Common myeloid progenitor, CD34-positive (primary cell): ENCODE measurements around the gene DEUP1.

ENCODE experiments used
- CTCF ChIA-PET: fragments of 350-600 bp; sonication (Branson Sonifier 250); formaldehyde crosslinking; loops from one replicate; lab custom pipeline; 2021; ENCODE audit warnings: antibody characterized with exemption; lab: Charles Lee
- POLR2A ChIA-PET: fragments of 350-600 bp; sonication (Branson Sonifier 250); formaldehyde crosslinking; loops from one replicate; lab custom pipeline; 2021; ENCODE audit warnings: antibody characterized with exemption; lab: Charles Lee
- DNase-seq, 3 donors: peaks; one replicate each; pipeline versions ENCODE4 v3.0.0 to v3.0.0-alpha.2; 2013
- H3K27ac ChIP-seq, 2 experiments: 1 replicate in 1 of 2; 2 replicates in 1 of 2; pipeline ENCODE4 v1.7.0; 2013; ENCODE audit warnings: inconsistent platforms in 2 of 2, low read length in 2 of 2, mild to moderate bottlenecking in 2 of 2, low read depth in 1 of 2, moderate library complexity in 1 of 2; ENCODE audit not compliant: severe bottlenecking in 2 of 2, insufficient read depth in 1 of 2, poor library complexity in 1 of 2
- H3K27me3 ChIP-seq, 5 experiments: replicated peaks in 2 of 5; 1 replicate in 3 of 5; 2 replicates in 2 of 5; pipeline versions ENCODE4 v1.6.1 to v1.7.0; 2013; ENCODE audit warnings: low read length in 4 of 5, mild to moderate bottlenecking in 2 of 5, moderate library complexity in 2 of 5, inconsistent platforms in 1 of 5; ENCODE audit not compliant: insufficient read depth in 5 of 5, control insufficient read depth in 4 of 5
- H3K36me3 ChIP-seq, 4 experiments: 1 replicate in 2 of 4; 2 replicates in 2 of 4; pipeline versions ENCODE4 v1.6.1 to v1.7.0; 2013; ENCODE audit warnings: low read length in 3 of 4, control low read depth in 1 of 4, mild to moderate bottlenecking in 1 of 4; ENCODE audit not compliant: control insufficient read depth in 4 of 4, insufficient read depth in 4 of 4
- H3K4me1 ChIP-seq, 4 experiments: 1 replicate in 3 of 4; 2 replicates in 1 of 4; pipeline versions ENCODE4 v1.6.1 to v1.7.1; 2013; ENCODE audit warnings: low read length in 3 of 4, mild to moderate bottlenecking in 3 of 4, control low read depth in 1 of 4, inconsistent platforms in 1 of 4, moderate library complexity in 1 of 4; ENCODE audit not compliant: control insufficient read depth in 4 of 4, insufficient read depth in 4 of 4; ENCODE audit errors: control extremely low read depth in 1 of 4
- H3K4me3 ChIP-seq, 7 experiments: 1 replicate in 4 of 7; 2 replicates in 3 of 7; pipeline versions ENCODE4 v1.5.1 to v1.7.0; 2013; ENCODE audit warnings: mild to moderate bottlenecking in 7 of 7, low read length in 6 of 7, moderate library complexity in 6 of 7, inconsistent platforms in 2 of 7, low read depth in 2 of 7, control low read depth in 1 of 7; ENCODE audit not compliant: insufficient read depth in 4 of 7, control insufficient read depth in 1 of 7; ENCODE audit errors: extremely low read depth in 1 of 7
- H3K9me3 ChIP-seq, 5 experiments: 1 replicate in 4 of 5; 2 replicates in 1 of 5; pipeline versions ENCODE4 v1.6.1 to v1.7.1; 2013; ENCODE audit warnings: low read length in 4 of 5, mild to moderate bottlenecking in 2 of 5, inconsistent platforms in 1 of 5, low read depth in 1 of 5, moderate library complexity in 1 of 5; ENCODE audit not compliant: control insufficient read depth in 4 of 5, insufficient read depth in 2 of 5; ENCODE audit errors: control extremely low read depth in 1 of 5
- WGBS: methylation state at CpG from one replicate; pipeline ENCODE4 v1.1.5; 2013; ENCODE audit not compliant: insufficient coverage; 5-methylcytosine and 5-hydroxymethylcytosine counted together

Gene DEUP1

GRCh38 chr11:93393386-93393785 is 62.8 kb downstream of the DEUP1 start:
- WGBS: 73% methylated on average over 4 of the region's 4 CpGs
- ChIA-PET CTCF (interaction anchor here (0.6 kb wide), 1 partner anchor 233 kb away, joined by 3 read pairs; no protein-coding TSS in a partner anchor), POLR2A (interaction anchor here (0.7 kb wide), 1 partner anchor 144 kb away, joined by 3 read pairs; no protein-coding TSS in a partner anchor)
- no peak overlapping the region for H3K4me3 ChIP-seq
- H3K27me3 ChIP-seq: peaks cover 0 to 2% (median 0%) of the 10 kb centered on the region in 5 experiments
- H3K9me3 ChIP-seq: no peaks in the 10 kb centered on the region
- DNase-seq: no peak
- no peak overlapping the region for H3K27ac ChIP-seq
- no peaks in the 10 kb centered on the region for H3K36me3 ChIP-seq
- no peaks in the 10 kb centered on the region for H3K4me1 ChIP-seq

- H3K9me3 ChIP-seq: no peaks in the 10 kb centered on the region
- no peaks in the 10 kb centered on the region for H3K36me3 ChIP-seq
- DNase-seq: no peak
- peaks cover 0 to 2% (median 0%) of the 10 kb centered on the region in 5 experiments for H3K27me3 ChIP-seq
- no peaks in the 10 kb centered on the region for H3K4me1 ChIP-seq
- CTCF ChIA-PET: no interaction called here
- H3K4me3 ChIP-seq: no peak overlapping the region
- POLR2A ChIA-PET: no interaction called here
- no peak overlapping the region for H3K27ac ChIP-seq
These were observed 63.9 kb downstream of the DEUP1 start for GRCh38 chr11:93394488-93394887.

GRCh38 chr11:93396316-93396715 is 65.8 kb downstream of the DEUP1 start:
- ChIA-PET POLR2A (no interaction called here), CTCF (no interaction called here)
- DNase-seq: no peak
- Histone ChIP-seq H3K36me3 (no peaks in the 10 kb centered on the region), H3K4me3 (no peak overlapping the region), H3K27me3 (peaks cover 0 to 2% (median 0%) of the 10 kb centered on the region in 5 experiments), H3K27ac (no peak overlapping the region), H3K4me1 (no peaks in the 10 kb centered on the region), H3K9me3 (no peaks in the 10 kb centered on the region)
- 83% methylated on average over 1 of the region's 3 CpGs for WGBS

GRCh38 chr11:93403930-93404329 is 73.4 kb downstream of the DEUP1 start:
- H3K4me1 ChIP-seq: no peaks in the 10 kb centered on the region
- POLR2A ChIA-PET: interaction anchor here (0.6 kb wide), 1 partner anchor 232 kb away, joined by 3 read pairs; no protein-coding TSS in a partner anchor
- H3K27ac ChIP-seq: no peak overlapping the region
- no peaks in the 10 kb centered on the region for H3K36me3 ChIP-seq
- WGBS: no CpG with 5 or more reads among the region's 3 CpGs
- H3K27me3 ChIP-seq: no peaks in the 10 kb centered on the region
- DNase-seq: no peak
- CTCF ChIA-PET: no interaction called here
- no peak overlapping the region for H3K4me3 ChIP-seq
- no peaks in the 10 kb centered on the region for H3K9me3 ChIP-seq

- H3K27me3 ChIP-seq: no peaks in the 10 kb centered on the region
- H3K4me3 ChIP-seq: no peak overlapping the region
- WGBS: no CpG with 5 or more reads among the region's 2 CpGs
- no peaks in the 10 kb centered on the region for H3K9me3 ChIP-seq
- no peak for DNase-seq
- H3K27ac ChIP-seq: no peak overlapping the region
- CTCF ChIA-PET: no interaction called here
- POLR2A ChIA-PET: no interaction called here
- H3K36me3 ChIP-seq: no peaks in the 10 kb centered on the region
- no peaks in the 10 kb centered on the region for H3K4me1 ChIP-seq
These were observed 77.3 kb downstream of the DEUP1 start for GRCh38 chr11:93407777-93408401.

DNA sequence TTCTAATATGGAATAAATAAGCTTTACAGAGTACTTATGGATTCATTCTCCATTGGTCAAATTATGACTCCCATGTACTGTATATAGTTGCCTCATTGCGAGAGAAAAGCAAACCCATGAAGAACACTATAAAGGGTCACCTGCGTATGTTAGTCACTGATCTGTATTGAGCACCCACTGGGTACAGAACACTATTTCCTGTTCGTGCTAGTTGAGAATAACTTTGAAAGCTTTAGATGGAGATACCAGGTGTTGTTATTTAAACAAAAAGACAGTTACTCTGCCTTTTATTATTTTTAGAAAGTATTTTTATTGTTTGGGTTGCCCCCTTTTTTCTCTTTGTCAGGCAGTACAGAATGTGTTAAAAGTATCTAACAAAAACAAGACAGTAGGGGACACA is 79.9 kb downstream of the DEUP1 start:
- CTCF ChIA-PET: no interaction called here
- no peaks in the 10 kb centered on the region for H3K4me1 ChIP-seq
- POLR2A ChIA-PET: no interaction called here
- H3K4me3 ChIP-seq: no peak overlapping the region
- H3K27me3 ChIP-seq: no peaks in the 10 kb centered on the region
- no peaks in the 10 kb centered on the region for H3K36me3 ChIP-seq
- no peak for DNase-seq
- H3K27ac ChIP-seq: no peak overlapping the region
- WGBS: 80% methylated on average over 1 of the region's 3 CpGs
- H3K9me3 ChIP-seq: no peaks in the 10 kb centered on the region

GRCh38 chr11:93411705-93412104 is 81.2 kb downstream of the DEUP1 start:
- no peak overlapping the region for H3K4me3 ChIP-seq
- no peak overlapping the region for H3K27ac ChIP-seq
- ChIA-PET POLR2A (no interaction called here), CTCF (no interaction called here)
- no peaks in the 10 kb centered on the region for H3K4me1 ChIP-seq
- H3K36me3 ChIP-seq: no peaks in the 10 kb centered on the region
- no peaks in the 10 kb centered on the region for H3K27me3 ChIP-seq
- no peak for DNase-seq
- no peaks in the 10 kb centered on the region for H3K9me3 ChIP-seq
